Astrocyte (in vitro differentiated cells and primary cell): ENCODE measurements around the gene GOLIM4. TPM values are rescaled to one million over a fixed set of nuclear protein-coding genes. Genes with fewer than 3 reads are reported as not detected.

Experiments used
- DNase-seq: peaks from one replicate; pipeline ENCODE4 v3.0.0-alpha.2; 2010; ENCODE audit warnings: low read depth
- FAIRE-seq: peaks from 2 replicates; lab custom pipeline; 2011; peaks lifted over from hg19 to GRCh38; lab: Jason Lieb, UNC
- H2AFZ ChIP-seq: 2 replicates; pipeline ENCODE4 v1.6.0; 2012; ENCODE audit warnings: low read depth, low read length, inconsistent platforms
- H3K27ac ChIP-seq: 2 replicates; pipeline ENCODE4 v1.5.1; 2011; ENCODE audit warnings: low read depth, low read length, inconsistent platforms
- H3K27me3 ChIP-seq: 2 replicates; pipeline ENCODE4 v1.6.0; 2011; ENCODE audit warnings: low read length, inconsistent platforms; ENCODE audit not compliant: insufficient read depth
- H3K36me3 ChIP-seq: 2 replicates; pipeline ENCODE4 v1.5.1; 2011; ENCODE audit warnings: low read length, inconsistent platforms; ENCODE audit not compliant: insufficient read depth
- H3K4me1 ChIP-seq: 2 replicates; pipeline ENCODE4 v1.5.1; 2011; ENCODE audit warnings: low read length, inconsistent platforms; ENCODE audit not compliant: insufficient read depth
- H3K4me2 ChIP-seq: 2 replicates; pipeline ENCODE4 v1.6.0; 2012; ENCODE audit warnings: low read length, inconsistent platforms
- H3K4me3 ChIP-seq: 2 replicates; pipeline ENCODE4 v1.5.1; 2011; ENCODE audit warnings: low read depth, mild to moderate bottlenecking, low read length, inconsistent platforms; ENCODE audit not compliant: insufficient read depth
- H3K79me2 ChIP-seq: 2 replicates; pipeline ENCODE4 v1.6.0; 2012; ENCODE audit warnings: mild to moderate bottlenecking, low read length, inconsistent platforms; ENCODE audit not compliant: insufficient read depth
- H3K9ac ChIP-seq: 2 replicates; pipeline ENCODE4 v1.6.0; 2012; ENCODE audit warnings: mild to moderate bottlenecking, low read length, inconsistent platforms
- H3K9me3 ChIP-seq: 2 replicates; pipeline ENCODE4 v1.5.1; 2012; ENCODE audit warnings: low read depth, mild to moderate bottlenecking, low read length, inconsistent platforms; ENCODE audit not compliant: insufficient read depth
- H4K20me1 ChIP-seq: 2 replicates; pipeline ENCODE4 v1.6.0; 2012; ENCODE audit warnings: low read length, inconsistent platforms; ENCODE audit not compliant: insufficient read depth
- H3K27ac Mint-ChIP-seq: one replicate; pipeline ENCODE4 v1.8.0; 2021; ENCODE audit warnings: mild to moderate bottlenecking, mixed read lengths; ENCODE audit not compliant: unreplicated experiment
- H3K27me3 Mint-ChIP-seq: one replicate; pipeline ENCODE4 v1.8.0; 2021; ENCODE audit warnings: low read depth, mixed read lengths; ENCODE audit not compliant: unreplicated experiment
- H3K36me3 Mint-ChIP-seq: one replicate; pipeline ENCODE4 v1.8.0; 2021; ENCODE audit warnings: low read depth, mixed read lengths; ENCODE audit not compliant: unreplicated experiment
- H3K4me1 Mint-ChIP-seq: one replicate; pipeline ENCODE4 v1.8.0; 2021; ENCODE audit warnings: low read depth, mixed read lengths; ENCODE audit not compliant: unreplicated experiment
- H3K4me3 Mint-ChIP-seq: one replicate; pipeline ENCODE4 v1.8.0; 2021; ENCODE audit warnings: mild to moderate bottlenecking, moderate library complexity, mixed read lengths; ENCODE audit not compliant: unreplicated experiment
- H3K9me3 Mint-ChIP-seq: one replicate; pipeline ENCODE4 v1.8.0; 2021; ENCODE audit warnings: mild to moderate bottlenecking, mixed read lengths; ENCODE audit not compliant: unreplicated experiment
- EZH2 ChIP-seq: IDR thresholded peaks from 2 replicates; pipeline ENCODE4 v1.6.1; 2012; ENCODE audit warnings: mild to moderate bottlenecking, low read length, inconsistent platforms; ENCODE audit not compliant: insufficient read depth
- total RNA-seq: library from RNA; stranded (reverse); gene quantifications from 2 replicates; pipeline ENCODE4 v1.2.1, GENCODE V29; 2021
- TF ChIP-seq, protein P1 (sequence below): IDR thresholded peaks from 2 replicates; pipeline ENCODE4 v1.5.1; 2011; ENCODE audit warnings: low read depth, mild to moderate bottlenecking, inconsistent platforms, low read length, moderate library complexity; ENCODE audit not compliant: insufficient read depth

Gene GOLIM4
- total RNA-seq, 1 donor from 2014 or later, result 51.5 TPM

DNA sequence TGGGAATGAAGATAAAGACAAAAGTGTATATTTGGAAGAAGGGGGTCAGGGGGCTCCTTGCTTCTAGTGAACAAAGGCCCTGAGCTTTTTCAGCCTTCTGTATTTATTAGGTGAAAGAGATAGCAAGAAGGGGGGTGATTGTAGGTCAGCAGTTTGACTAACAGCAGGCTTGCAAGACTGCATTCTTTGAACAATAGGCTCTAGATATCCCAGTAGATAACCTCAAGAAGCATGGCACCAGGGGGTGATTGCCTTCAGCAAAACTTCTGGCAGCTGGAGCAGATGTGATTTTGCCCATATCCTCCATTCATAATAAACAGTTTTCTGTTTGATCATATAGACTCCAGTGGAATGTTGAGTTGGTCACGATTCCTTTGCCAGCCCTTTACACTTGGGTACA is 31.7 kb upstream of the GOLIM4 start:
- Mint-ChIP-seq H3K27me3 (peaks cover 3% of the 10 kb centered on the region), H3K4me3 (no peak overlapping the region), H3K9me3 (peaks cover 5% of the 10 kb centered on the region), H3K27ac (no peak overlapping the region), H3K36me3 (no peaks in the 10 kb centered on the region), H3K4me1 (no peaks in the 10 kb centered on the region)
- Histone ChIP-seq H3K27me3 (no peaks in the 10 kb centered on the region), H2AFZ (no peak overlapping the region), H3K4me2 (no peak overlapping the region), H3K79me2 (no peaks in the 10 kb centered on the region), H3K27ac (no peak overlapping the region), H3K36me3 (no peaks in the 10 kb centered on the region), H3K4me1 (no peaks in the 10 kb centered on the region), H3K9me3 (no peaks in the 10 kb centered on the region), H4K20me1 (no peaks in the 10 kb centered on the region), H3K9ac (no peak overlapping the region), H3K4me3 (no peak overlapping the region)
- FAIRE-seq (no peak), DNase-seq (no peak)
- TF ChIP-seq, protein P1, sequence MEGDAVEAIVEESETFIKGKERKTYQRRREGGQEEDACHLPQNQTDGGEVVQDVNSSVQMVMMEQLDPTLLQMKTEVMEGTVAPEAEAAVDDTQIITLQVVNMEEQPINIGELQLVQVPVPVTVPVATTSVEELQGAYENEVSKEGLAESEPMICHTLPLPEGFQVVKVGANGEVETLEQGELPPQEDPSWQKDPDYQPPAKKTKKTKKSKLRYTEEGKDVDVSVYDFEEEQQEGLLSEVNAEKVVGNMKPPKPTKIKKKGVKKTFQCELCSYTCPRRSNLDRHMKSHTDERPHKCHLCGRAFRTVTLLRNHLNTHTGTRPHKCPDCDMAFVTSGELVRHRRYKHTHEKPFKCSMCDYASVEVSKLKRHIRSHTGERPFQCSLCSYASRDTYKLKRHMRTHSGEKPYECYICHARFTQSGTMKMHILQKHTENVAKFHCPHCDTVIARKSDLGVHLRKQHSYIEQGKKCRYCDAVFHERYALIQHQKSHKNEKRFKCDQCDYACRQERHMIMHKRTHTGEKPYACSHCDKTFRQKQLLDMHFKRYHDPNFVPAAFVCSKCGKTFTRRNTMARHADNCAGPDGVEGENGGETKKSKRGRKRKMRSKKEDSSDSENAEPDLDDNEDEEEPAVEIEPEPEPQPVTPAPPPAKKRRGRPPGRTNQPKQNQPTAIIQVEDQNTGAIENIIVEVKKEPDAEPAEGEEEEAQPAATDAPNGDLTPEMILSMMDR, result no peak
- no peak for TF ChIP-seq EZH2

DNA sequence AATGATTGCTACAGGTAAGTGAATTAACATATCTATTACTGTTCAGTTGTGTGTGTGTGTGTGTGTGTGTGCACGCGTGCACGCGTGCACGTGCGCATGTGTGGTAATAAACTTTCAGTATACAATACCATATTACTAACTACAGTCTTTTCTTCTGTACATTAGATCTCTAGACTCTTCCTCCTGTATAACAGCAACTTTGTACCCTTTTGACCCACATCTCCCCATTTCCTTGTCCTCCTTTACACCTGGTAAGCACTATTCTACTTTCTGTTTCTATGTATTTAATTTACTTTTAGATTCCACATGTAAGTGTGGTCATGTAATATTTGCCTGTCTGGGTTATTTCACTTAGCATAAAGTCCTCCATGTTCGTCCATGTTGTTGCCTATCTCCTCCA is 29.1 kb upstream of the GOLIM4 start:
- Mint-ChIP-seq H3K4me1 (no peaks in the 10 kb centered on the region), H3K36me3 (no peaks in the 10 kb centered on the region), H3K4me3 (no peak overlapping the region), H3K9me3 (peaks cover 5% of the 10 kb centered on the region), H3K27me3 (no peaks in the 10 kb centered on the region), H3K27ac (no peak overlapping the region)
- FAIRE-seq, result no peak
- Histone ChIP-seq H2AFZ (no peak overlapping the region), H3K4me2 (no peak overlapping the region), H3K27me3 (no peaks in the 10 kb centered on the region), H3K9me3 (no peaks in the 10 kb centered on the region), H3K4me1 (no peaks in the 10 kb centered on the region), H3K79me2 (no peaks in the 10 kb centered on the region), H3K9ac (no peak overlapping the region), H3K27ac (no peak overlapping the region), H3K36me3 (no peaks in the 10 kb centered on the region), H3K4me3 (no peak overlapping the region), H4K20me1 (no peaks in the 10 kb centered on the region)
- TF ChIP-seq, protein P1, result no peak
- TF ChIP-seq EZH2, result no peak
- DNase-seq, result no peak

DNA sequence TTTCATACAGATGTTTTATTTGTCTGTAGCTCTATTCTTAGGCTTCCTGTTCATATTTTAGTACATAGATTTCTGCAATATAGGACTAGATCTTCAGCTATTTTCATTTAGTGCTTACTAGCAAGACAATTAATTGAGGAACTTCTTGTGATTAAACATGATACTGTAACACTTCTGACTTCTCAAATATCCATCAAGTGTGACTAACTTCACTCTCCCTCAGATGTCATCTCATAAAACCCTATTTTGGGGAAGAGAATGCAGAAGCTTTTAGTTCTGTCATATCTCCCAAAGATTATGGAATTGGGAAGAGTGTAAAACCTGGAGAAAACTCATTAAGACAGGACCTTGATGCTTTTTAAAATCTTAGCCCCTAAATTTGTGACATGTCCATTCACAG is 28.6 kb upstream of the GOLIM4 start:
- Histone ChIP-seq H3K27me3 (no peaks in the 10 kb centered on the region), H3K9ac (no peak overlapping the region), H3K9me3 (no peaks in the 10 kb centered on the region), H3K27ac (no peak overlapping the region), H3K36me3 (no peaks in the 10 kb centered on the region), H4K20me1 (no peaks in the 10 kb centered on the region), H3K4me2 (no peak overlapping the region), H3K4me1 (no peaks in the 10 kb centered on the region), H3K79me2 (no peaks in the 10 kb centered on the region), H2AFZ (no peak overlapping the region), H3K4me3 (no peak overlapping the region)
- H3K9me3 Mint-ChIP-seq, result peaks cover 5% of the 10 kb centered on the region
- H3K27ac Mint-ChIP-seq, result no peak overlapping the region
- H3K27me3 Mint-ChIP-seq, result no peaks in the 10 kb centered on the region
- H3K4me3 Mint-ChIP-seq, result no peak overlapping the region
- no peaks in the 10 kb centered on the region for H3K4me1 Mint-ChIP-seq
- FAIRE-seq (no peak), DNase-seq (no peak)
- no peaks in the 10 kb centered on the region for H3K36me3 Mint-ChIP-seq
- TF ChIP-seq, protein P1, result no peak
- TF ChIP-seq EZH2, result no peak
